Left lung (tissue), 10 donors: ENCODE data around the gene CDK14. TPM values are rescaled to one million over a fixed set of nuclear protein-coding genes. Genes with fewer than 3 reads are reported as not detected.

Source experiments
- ATAC-seq: fragments of 200-7000 bp; cut with Tn5 transposase; one replicate; pipeline ENCODE4 v1.9.1; 2020; ENCODE audit warnings: moderate library complexity
- DNase-seq, 4 donors: peaks; one replicate each; pipeline ENCODE4 v3.0.0-alpha.2; 2013 to 2020
- H3K27ac ChIP-seq, 2 donors: fragments of 200-600 bp; sonication (generic) in 1 of 2; one replicate each; pipeline versions ENCODE4 v1.5.0 to v1.8.0; 2020 to 2021
- H3K27me3 ChIP-seq, 2 donors: fragments of 200-600 bp; sonication (generic) in 1 of 2; one replicate each; pipeline versions ENCODE4 v1.5.0 to v1.8.0; 2020 to 2021
- H3K36me3 ChIP-seq, 2 donors: fragments of 200-600 bp; sonication (generic) in 1 of 2; one replicate each; pipeline versions ENCODE4 v1.5.0 to v1.8.0; 2020 to 2021
- H3K4me1 ChIP-seq, 2 donors: fragments of 200-600 bp; one replicate each; pipeline ENCODE4 v1.8.0; 2021
- H3K4me3 ChIP-seq, 2 donors: fragments of 200-600 bp; sonication (generic) in 1 of 2; one replicate each; pipeline versions ENCODE4 v1.5.0 to v1.8.0; 2020 to 2021; ENCODE audit warnings: mild to moderate bottlenecking in 1 of 2
- H3K9me3 ChIP-seq, 2 donors: fragments of 200-600 bp; sonication (generic) in 1 of 2; one replicate each; pipeline versions ENCODE4 v1.5.0 to v1.8.0; 2020 to 2021
- intact Hi-C, 2 donors: fragments of 100-400 bp; cut with DNase I; formaldehyde crosslinking; loops; one replicate each; pipeline versions ENCODE4 v1.11.2 to v1.14.2; 2022
- polyA plus RNA-seq, 6 donors: library from polyadenylated mRNA; unstranded; fragments of 120-200 nt; gene quantifications; one replicate each; pipeline ENCODE4 v1.2.1, GENCODE V29; 2013; ENCODE audit not compliant: insufficient read length in 6 of 6
- total RNA-seq, 2 donors: library from RNA; stranded (reverse); fragmentation: NEBNext Ultra II Directional; extraction: Animal tissue kit (Norgen Biotek cat#: 25700); gene quantifications; one replicate each; pipeline ENCODE4 v1.2.1, GENCODE V29; 2021
- TF ChIP-seq, protein P1 (sequence below), 2 donors: fragments of 200-600 bp; sonication (generic) in 1 of 2; IDR thresholded peaks; one replicate each; pipeline versions ENCODE4 v1.5.0 to v1.8.0; 2021; ENCODE audit warnings: antibody characterized with exemption in 2 of 2
- donor health status: DM: no; HTN: yes; CAD: no.
- donor health status: DM: no; HTN: no; CAD: no.

The CDK14 gene
- total and polyA plus RNA-seq, 8 donors: 24.1 to 45.1 (median 30.0) TPM

DNA sequence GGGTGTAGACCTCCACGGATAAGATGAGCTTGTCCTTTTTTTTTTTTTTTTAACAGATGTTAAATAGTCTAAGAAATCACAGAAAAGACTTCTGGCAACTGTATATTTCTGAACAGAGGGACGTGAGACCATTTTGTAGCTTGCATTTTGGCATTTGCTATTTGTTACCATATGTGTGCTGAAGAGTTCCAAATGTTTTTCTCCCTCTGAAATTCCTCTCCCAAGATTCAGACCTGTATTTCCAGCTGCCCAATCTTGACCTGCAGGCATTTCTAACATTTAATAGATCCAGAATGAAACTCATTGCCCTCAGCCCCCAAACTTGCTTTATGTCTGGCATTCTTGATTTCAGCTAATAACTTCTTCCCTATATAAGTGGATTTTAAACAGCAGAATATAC is 445.0 kb downstream of the CDK14 start:
- DNase-seq (no peak), ATAC-seq (no peak)
- TF ChIP-seq, protein P1, sequence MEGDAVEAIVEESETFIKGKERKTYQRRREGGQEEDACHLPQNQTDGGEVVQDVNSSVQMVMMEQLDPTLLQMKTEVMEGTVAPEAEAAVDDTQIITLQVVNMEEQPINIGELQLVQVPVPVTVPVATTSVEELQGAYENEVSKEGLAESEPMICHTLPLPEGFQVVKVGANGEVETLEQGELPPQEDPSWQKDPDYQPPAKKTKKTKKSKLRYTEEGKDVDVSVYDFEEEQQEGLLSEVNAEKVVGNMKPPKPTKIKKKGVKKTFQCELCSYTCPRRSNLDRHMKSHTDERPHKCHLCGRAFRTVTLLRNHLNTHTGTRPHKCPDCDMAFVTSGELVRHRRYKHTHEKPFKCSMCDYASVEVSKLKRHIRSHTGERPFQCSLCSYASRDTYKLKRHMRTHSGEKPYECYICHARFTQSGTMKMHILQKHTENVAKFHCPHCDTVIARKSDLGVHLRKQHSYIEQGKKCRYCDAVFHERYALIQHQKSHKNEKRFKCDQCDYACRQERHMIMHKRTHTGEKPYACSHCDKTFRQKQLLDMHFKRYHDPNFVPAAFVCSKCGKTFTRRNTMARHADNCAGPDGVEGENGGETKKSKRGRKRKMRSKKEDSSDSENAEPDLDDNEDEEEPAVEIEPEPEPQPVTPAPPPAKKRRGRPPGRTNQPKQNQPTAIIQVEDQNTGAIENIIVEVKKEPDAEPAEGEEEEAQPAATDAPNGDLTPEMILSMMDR (IDR thresholded peaks at IDR 0.05): no peak
- Histone ChIP-seq H3K27me3 (no peaks in the 10 kb centered on the region), H3K4me3 (no peak overlapping the region), H3K9me3 (no peaks in the 10 kb centered on the region), H3K4me1 (no peaks in the 10 kb centered on the region), H3K36me3 (no peaks in the 10 kb centered on the region), H3K27ac (no peak overlapping the region)
- intact Hi-C loops: no loop called here

DNA sequence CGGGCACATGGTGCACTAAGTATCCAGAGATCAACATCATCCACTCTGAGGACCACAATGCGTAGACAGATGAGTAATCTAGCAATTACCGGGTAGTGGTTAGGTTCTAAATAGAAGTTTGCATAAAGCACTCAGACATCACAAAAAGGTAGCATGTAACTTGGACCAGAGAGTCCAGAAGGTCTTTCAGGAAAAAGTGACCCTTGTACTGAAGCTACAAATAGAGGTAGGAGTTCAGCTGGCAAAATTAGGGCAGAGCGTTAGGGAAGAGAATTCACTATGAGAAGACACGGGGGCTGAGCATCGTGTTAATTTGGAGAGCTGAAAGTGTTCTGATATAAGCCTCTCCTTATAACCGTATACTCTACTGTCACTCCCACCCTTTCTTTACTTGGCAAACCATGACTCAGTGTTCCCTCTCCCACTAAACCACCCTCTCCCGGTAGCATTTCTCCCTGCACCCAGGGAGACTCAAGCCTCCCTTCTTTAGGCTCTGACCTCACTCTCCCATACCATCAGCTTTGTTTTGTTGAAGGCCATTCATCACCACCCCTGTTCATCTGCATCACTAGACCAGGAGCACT is 445.9 kb downstream of the CDK14 start:
- Histone ChIP-seq H3K4me3 (no peak overlapping the region), H3K4me1 (no peaks in the 10 kb centered on the region), H3K27me3 (no peaks in the 10 kb centered on the region), H3K36me3 (no peaks in the 10 kb centered on the region), H3K27ac (no peak overlapping the region), H3K9me3 (no peaks in the 10 kb centered on the region)
- no peak for DNase-seq
- TF ChIP-seq, protein P1 (IDR thresholded peaks at IDR 0.05): no peak
- intact Hi-C loops: no loop called here
- ATAC-seq: no peak

DNA sequence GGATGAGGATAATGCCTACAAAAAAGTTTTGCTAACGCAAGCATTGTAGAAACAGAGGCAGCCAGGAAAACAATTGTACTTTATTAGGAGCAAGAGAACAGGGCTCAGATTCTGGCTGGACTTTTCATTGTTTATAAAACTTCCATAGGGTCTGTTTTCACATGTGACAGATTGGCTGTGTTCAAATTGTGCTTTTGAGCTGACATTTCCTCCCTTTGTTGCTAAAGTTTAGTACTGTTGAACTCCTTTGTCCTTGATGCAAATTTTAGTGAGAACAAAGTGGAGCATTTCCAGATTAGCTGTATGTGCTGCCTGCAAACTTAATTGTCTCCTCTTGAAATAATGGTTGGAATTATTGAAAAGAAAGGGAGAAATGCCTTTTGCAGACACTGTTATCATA is 447.1 kb downstream of the CDK14 start:
- no peak overlapping the region for H3K4me3 ChIP-seq
- no peaks in the 10 kb centered on the region for H3K27me3 ChIP-seq
- H3K9me3 ChIP-seq: no peaks in the 10 kb centered on the region
- ATAC-seq (no peak), DNase-seq (peak in 1 of 4 donors; percentile 60)
- H3K4me1 ChIP-seq: no peaks in the 10 kb centered on the region
- H3K27ac ChIP-seq: peak overlapping the region in 1 of 2 donors; percentile 18
- TF ChIP-seq, protein P1 (IDR thresholded peaks at IDR 0.05): no peak
- H3K36me3 ChIP-seq: no peaks in the 10 kb centered on the region
- intact Hi-C loops: no loop called here

DNA sequence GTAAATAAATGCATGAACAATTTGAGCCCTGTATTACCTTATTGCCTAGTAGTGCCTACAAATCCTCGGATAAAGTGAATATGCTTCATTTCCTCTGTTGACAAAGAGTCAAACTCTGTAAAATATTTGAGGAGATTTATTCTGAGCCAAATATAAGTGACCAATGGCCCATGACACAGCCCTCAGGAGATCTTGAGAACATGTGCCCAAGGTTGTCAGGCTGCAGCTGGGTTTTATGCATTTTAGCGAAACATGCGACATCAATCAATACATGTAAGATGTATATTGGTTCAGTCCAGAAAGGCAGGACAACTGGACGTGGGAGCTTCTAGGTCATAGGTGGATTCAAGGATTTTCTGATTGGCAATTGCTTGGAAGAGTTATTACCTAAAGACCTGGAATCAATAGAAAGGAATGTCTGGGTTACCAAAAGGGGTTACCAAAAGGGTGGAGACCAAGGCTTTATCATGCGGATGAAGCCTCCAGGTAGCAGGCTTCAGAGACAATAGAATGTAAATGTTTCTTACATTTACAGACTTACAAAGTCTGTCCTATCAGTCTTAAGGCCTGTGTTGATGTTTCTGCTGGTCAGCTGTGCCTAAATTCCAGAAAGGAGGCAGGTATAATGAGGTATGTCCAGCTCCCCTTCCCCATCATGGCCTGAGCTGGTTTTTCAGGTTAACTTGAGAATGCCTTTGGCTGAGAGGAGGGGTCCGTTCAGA is 448.0 kb downstream of the CDK14 start:
- TF ChIP-seq, protein P1 (IDR thresholded peaks at IDR 0.05): no peak
- Histone ChIP-seq H3K4me3 (no peak overlapping the region), H3K27ac (peak overlapping the region in 1 of 2 donors; percentile 41), H3K27me3 (no peaks in the 10 kb centered on the region), H3K9me3 (no peaks in the 10 kb centered on the region), H3K36me3 (no peaks in the 10 kb centered on the region), H3K4me1 (no peaks in the 10 kb centered on the region)
- no peak for ATAC-seq
- DNase-seq: no peak
- intact Hi-C loops: no loop called here

DNA sequence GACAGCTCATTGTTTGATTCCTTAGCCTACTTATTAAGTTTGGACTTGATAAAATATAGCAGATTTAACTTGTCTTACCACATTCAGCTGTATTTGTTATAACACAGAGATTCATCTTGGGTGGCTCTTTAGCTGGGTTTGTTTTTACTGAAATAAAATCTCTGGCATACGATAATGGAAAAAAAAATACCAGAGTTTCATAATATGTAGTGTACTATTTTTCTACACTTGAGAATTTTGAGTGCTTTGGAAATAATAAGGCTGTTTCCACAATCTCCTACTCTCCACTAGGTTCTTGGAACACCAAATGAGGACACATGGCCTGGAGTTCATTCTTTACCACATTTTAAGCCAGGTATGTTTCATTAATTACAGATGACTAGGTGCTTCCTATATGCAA is 449.5 kb downstream of the CDK14 start:
- Histone ChIP-seq H3K36me3 (no peaks in the 10 kb centered on the region), H3K4me1 (peaks cover 0 to 3% of the 10 kb centered on the region in 2 donors), H3K27ac (peak overlapping the region in 1 of 2 donors; percentile 66), H3K9me3 (no peaks in the 10 kb centered on the region), H3K27me3 (no peaks in the 10 kb centered on the region), H3K4me3 (no peak overlapping the region)
- TF ChIP-seq, protein P1 (IDR thresholded peaks at IDR 0.05): no peak
- intact Hi-C loops: no loop called here
- DNase-seq: peak in 2 of 4 donors; percentile 79 to 84
- ATAC-seq: peak; percentile 49
